ENCODE data around the gene CDO1. TPM values are rescaled to one million over a fixed set of nuclear protein-coding genes. Genes with fewer than 3 reads are reported as not detected.

Gene CDO1
- total RNA-seq, result 10 to 100 TPM; 12.9 to 41.4 TPM
- long read RNA-seq, partial matches to known transcripts, result 0 of 1 reads
- long read RNA-seq, other reads (novel, unspliced or antisense), result 1 of 1 reads

DNA sequence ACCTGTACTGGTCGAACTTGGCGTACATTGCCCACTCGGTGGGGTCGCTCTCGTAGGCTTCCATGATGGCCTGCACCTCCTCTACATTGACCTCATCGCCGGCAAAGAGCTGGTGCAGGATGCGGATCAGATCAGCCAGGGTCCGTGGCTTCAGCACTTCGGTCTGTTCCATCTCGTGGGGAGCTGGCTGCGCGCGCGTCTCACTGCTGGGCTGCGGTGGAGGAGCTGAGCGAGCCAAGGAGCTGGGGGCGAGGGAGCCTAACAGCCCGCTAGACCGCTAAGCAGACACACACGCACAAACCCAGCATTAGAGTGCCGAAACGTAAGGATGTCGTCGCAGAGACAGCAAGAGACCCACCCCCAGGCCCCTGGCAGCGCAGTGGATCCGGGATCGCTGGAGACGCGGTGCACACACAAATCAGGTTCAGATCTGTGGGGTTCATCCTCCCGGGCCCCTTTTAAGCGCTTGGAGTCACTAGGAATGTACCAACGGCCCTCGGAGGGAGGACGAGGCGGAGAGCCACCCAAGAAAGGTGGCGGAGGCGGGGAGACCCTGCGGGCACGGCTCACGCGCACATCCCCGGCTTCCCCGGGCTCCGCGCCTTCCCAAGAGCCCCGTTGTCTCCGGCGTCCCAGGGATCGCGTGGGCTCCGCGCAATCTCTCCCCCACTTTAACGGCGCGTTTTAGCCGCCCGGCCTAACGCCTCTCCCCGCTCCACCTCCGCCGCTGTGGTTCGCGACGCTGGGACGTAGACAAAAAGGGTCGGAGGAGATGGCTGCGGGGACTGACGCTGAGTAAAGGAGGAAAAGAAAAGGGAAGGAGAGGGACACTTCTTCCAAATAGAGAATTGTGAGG lies at the start of gene CDO1:
Gene CDO1, minus strand, starts transcription at position 434 of the 856 bp plus-strand sequence. Its CDS starts 262 bp downstream, at position 172.
- ATAC-seq, result peak; percentile 86 to 88
- intact Hi-C loops (cut with DNase I), result loop anchor here in 1 of 2 donors (10.0 kb wide), 1 partner anchor 152 kb away; no protein-coding TSS in a partner anchor

DNA sequence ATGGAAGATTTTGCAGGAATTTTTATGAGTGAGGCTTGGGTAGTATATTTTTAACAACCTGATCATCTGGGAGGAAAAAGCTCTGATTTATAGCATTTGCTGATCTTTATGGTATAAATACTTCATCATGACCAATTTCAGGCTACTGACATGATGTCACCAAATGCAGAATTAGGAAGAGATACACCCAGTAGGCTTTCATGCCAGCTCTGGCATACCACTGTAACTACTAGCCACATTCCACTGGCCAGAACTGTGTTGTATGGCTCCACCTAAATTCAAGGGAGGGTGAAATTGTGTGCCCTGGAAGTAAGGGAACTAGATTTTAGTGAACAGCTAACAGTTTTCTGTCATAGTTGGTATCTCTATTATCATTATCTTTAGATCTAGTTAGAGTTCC lies 42.9 kb upstream of the CDO1 start:
- ATAC-seq (no peak), DNase-seq (no peak)
- intact Hi-C loops (cut with DNase I), result no loop called here

More for the DNA sequence above, at the start of gene CDO1:
- peak; percentile 68 for DNase-seq

DNA sequence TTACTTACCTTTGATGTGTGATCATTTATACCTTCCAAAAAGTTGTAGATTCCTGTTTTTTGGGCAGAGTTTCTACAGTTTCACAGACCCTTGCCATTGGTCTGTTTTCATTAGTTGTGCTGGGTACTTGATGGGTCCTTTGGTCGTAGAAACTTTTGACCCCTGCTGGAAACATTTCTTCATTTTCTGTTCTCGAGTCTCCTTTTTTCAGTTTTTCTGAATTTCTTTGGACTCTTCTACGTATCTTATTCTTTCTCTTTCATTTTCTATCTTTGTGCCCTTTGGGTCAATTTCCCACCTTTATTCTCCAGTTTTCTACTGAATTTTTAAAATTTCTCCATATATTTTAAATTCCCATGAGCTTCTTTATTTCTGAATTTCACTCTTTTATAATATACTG lies 41.9 kb upstream of the CDO1 start:
- ATAC-seq (no peak), DNase-seq (no peak)
- intact Hi-C loops (cut with DNase I), result no loop called here

DNA sequence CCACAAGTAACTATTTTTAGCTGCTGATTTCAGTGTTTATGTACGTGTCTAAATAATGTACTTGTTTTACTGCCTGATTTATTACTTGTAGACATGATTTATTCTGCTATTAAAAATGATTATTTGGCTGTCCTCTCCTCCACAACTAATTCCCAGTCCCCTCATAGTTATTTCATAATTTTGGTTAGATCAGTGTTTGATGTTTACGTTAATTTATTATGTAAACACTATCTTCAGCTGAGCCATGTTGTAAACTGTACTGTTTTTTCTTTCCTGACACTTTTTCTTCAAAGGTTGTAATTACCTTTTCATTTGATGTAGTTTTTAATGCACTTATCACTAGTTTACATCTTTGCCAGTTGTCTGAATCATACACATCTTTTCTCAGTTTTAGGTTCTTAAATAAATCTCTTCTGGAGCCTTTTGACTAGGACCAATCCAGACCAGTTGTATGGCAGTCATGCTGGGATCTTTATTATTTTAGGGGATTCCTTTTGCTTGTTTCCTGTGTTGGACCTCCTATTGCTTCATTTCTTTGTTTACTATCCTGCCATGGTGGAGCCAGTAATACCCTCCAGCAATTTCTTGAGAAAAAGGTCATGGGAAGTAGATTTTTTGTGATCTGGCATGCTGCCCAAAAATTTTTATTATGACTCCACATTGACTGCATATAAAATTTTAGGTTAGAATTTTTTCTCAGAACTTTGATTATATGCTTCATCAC lies 41.3 kb upstream of the CDO1 start:
- intact Hi-C loops (cut with DNase I), result no loop called here
- no peak for ATAC-seq
- DNase-seq, result no peak

DNA sequence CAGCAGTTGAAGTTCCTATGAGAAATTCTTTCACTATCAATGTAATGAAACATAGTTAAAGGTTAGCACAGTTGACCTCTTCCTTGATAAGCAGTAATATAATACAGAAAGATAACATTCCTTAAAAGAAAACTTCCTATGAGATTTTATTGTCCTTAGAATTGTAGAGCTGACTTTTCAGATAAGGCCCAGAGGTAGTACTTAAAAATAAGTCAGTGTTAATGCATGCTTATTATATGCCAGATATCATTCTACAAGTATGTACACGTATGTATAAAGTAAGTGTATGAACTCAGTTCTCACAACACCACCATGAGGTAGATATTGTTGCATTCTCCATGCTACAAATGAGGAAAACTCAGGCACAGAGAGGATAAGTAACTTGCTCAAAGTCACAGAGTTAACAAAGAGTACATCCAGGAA lies 40.6 kb upstream of the CDO1 start:
- DNase-seq, result no peak
- intact Hi-C loops (cut with DNase I), result no loop called here
- ATAC-seq, result no peak

DNA sequence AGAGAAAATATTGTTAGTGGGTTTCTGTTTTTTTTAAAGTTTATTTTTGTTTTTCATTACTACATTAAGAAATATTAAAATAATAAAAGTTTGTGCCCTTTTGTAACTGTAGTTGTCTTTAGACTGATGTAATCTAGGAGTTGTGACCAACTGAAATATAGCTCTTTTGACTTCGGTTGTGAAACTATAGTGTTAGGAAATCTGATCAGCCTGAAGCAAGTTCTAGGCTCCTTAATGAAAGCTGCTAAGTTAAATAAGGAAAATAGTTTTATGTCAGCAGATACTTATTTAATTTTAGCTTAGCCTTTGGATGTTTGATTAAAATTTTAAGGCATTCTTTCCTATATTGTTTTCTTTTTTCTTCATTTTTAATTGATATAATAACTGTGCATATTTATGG lies 39.5 kb upstream of the CDO1 start:
- intact Hi-C loops (cut with DNase I), result no loop called here
- ATAC-seq (no peak), DNase-seq (no peak)

DNA sequence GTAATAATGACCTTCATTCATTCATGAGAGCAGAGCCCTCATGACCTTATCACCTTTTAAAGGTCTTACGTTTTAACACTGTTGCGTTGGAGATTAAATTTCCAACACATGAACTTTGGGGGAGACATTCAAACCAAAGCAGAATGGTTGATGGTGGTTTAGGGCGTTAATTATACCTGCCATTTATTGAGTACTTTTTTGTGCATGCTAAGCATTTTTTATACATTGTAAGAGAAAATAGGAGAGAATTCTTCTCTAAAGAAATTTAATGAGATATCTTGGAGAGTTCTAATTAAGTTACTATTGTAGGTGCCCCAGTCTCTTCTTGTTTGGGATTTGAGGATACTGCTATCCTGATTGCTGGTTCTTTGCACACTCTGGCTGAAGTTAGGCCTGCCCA lies 37.7 kb upstream of the CDO1 start:
- no peak for ATAC-seq
- intact Hi-C loops (cut with DNase I), result no loop called here

DNA sequence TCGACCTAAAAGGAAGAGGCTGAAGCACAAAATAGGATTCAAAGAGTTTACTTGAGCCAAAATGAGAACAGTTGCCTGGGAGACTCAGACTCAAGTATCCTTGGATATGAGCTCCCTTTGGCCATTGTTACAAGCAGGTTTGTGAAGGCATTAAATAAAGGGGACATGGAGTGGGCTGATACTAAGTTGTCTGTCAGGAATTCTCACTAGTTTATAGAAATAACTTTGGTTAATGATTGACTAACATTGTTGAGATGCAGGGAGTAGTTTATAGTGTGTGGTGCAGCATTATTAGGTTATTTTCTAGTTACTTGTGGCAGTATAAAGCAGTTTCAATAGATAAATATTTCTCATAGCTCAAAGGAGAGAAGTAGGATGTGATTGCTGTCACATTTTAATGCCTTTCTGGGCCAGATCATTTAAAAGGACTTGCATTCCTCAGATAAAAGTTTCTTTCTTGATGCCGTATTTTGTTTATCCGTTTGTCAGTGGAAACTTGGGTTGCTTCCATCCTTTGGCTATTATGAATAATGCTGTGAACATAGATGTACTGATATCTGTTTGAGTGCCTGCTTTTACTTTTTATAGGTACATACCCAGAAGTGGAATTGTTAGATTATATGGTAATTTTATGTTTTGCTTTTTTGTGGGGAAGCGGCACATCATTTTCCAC lies 34.4 kb upstream of the CDO1 start:
- ATAC-seq, result peak in 1 of 2 donors; percentile 32
- no peak for DNase-seq
- intact Hi-C loops (cut with DNase I), result no loop called here

More for the DNA sequence above, 37.7 kb upstream of the CDO1 start:
- DNase-seq, result no peak

DNA sequence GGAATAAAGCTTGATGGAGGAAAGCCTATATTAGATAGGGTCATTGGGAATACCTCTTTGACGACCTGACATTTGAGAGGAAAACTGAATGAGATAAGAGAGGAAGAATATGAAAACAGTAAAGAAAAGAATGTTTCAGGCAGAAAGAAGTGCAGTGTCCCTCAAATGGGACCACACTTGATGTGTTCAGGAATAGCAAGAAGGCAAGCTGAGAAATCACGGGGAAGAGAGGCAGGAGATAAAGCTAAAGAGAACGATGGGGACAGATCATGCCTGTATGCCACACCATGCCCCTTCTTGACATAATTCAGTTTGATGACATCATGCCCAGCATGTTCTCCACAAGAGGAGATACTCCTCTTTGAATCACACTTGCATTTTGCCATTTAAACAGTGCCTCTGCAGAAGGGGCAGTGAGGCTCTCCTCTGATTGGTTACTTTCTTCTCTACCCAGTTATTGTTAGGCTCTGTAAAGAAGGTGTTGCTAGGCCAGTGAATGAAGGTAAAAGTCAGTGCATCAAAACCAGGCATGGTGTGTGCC lies 32.9 kb upstream of the CDO1 start:
- DNase-seq (no peak), ATAC-seq (no peak)
- intact Hi-C loops (cut with DNase I), result no loop called here

DNA sequence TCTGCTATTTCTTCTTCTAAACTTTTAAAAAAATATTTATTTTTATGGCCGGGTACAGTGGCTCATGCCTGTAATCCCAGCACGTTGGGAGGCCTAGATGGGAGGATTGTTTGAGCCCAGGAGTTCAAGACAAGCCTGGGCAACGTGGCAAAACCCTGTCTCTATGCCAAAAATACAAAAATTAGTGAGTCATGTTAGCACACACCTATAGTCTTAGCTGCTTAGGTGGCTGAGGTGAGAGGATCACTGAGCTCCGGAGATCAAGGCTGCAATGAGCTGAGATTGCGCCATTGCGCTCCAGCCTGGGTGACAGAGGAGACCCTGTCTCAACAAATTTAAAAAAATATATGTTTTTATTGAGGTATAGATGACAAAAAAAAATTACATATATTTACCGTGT lies 30.8 kb upstream of the CDO1 start:
- ATAC-seq (no peak), DNase-seq (no peak)
- intact Hi-C loops (cut with DNase I), result no loop called here

DNA sequence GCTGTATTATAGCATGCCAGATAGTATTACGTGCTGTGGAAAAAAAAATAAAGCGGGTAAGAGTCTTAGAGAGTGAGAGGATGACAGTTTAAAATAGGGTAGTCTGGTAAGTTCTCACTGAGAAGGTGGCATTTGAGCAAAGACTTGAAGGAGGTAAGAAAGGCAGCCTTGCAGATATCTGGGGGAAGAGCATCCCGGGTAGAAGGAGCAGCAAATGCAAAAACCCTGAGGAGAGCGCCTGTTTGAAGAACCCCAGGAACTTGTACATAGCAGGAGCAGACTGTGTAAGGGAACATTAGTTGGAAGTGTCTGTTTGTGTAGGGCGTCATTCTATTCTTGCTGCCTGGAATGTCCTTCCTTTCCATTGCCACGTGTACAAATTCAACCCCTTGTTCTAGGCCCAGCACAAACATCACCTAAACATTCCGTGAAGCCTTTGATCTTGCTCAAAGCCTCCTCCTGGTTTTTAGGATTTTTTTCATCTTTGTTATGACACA lies 27.9 kb upstream of the CDO1 start:
- no peak for ATAC-seq
- intact Hi-C loops (cut with DNase I), result no loop called here
- DNase-seq, result no peak

DNA sequence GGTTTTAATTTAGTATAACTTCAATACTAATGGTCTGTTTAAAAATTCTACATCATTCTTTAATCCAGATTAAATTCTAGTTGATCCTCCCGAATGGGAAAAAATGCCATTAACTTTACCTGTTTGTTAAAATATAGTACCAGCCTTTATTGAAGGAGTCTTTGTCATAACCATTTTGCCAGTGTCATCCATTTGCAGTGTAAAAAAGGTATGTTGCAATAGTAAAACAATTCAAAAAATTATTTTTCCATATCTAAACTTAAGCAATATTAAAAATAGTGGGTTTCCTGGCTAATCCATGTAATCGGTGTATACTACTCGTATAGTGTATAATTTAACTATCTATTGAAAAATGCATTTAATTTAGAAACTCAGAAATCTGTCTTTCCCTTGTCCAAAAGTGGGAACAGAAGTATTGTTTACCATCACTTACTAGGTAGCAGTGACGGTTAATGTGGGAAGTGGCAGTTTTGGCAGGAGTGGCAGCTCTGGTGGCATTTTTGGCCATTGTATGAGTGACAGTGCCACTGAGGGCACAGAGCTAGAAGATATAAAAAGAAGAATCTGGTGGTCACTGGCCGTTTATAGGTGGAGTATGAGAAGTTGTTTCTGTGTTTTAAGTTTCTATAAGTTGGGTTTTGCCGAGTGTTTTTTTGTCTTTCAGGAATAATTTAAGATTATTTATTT lies 27.1 kb upstream of the CDO1 start:
- no peak for DNase-seq
- intact Hi-C loops (cut with DNase I), result no loop called here
- ATAC-seq, result no peak

DNA sequence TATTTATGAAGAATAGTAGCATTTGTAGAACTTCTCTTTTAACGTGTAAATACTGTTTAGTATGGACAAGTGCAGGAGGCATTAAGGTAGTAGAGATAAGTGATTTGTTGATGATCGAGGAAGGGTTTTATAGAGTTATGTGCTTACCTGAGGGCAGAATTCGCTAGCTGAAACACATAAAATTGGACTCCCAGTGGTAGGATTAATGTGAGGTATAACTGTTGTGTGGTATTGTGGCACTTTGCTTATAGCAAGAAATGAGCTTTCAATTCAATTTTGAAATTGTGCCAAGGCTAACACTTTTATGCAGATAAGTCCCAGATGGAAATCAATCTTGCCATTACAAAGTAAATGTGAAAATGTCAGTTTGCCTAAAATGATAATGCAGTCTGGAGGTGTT lies 26.5 kb upstream of the CDO1 start:
- intact Hi-C loops (cut with DNase I), result no loop called here

DNA sequence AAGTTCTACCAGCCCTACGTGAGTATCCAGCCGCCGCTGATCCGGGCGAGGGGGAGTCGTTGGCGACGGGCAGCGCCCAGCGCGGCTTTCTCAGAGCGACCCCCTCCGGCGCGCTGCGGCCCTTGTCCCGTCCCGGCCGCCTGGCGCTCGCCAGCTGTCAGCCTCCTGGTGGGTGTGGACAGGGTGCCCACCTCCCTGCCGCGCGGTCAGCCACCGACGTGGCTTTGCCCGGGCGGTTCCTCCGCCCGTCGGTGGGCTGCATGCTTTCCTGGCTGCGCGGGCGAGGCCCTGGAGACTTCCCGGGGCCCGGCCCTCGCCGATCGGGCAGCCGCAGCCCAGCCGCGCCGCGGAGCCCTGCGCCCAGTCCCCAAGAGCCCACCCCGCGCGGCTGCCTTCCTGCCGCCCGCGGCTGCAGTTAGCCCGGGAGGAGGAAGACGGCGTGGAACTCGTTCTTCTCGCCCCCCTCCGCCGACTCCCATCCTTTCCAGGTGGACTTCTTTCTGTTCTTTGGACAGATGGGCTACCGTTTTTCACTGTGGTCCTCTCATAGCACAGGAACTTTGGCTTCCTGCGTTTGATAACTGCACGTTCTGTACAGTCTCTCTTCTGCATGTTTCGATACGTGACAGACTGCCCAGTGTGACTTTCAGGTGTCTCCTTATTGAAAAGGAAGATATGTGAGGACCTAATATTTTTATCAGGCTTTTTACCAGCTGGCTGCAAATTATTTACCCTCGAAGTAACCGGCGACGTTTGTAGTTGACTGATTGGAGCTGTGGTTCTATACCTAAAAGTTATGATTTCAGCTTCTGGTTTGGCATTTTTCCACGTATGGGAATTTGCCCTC lies 25.9 kb upstream of the CDO1 start:
- intact Hi-C loops (cut with DNase I), result no loop called here
- ATAC-seq (peak; percentile 77 to 80), DNase-seq (no peak)

More for the DNA sequence above, 26.5 kb upstream of the CDO1 start:
- ATAC-seq, result no peak
- no peak for DNase-seq

DNA sequence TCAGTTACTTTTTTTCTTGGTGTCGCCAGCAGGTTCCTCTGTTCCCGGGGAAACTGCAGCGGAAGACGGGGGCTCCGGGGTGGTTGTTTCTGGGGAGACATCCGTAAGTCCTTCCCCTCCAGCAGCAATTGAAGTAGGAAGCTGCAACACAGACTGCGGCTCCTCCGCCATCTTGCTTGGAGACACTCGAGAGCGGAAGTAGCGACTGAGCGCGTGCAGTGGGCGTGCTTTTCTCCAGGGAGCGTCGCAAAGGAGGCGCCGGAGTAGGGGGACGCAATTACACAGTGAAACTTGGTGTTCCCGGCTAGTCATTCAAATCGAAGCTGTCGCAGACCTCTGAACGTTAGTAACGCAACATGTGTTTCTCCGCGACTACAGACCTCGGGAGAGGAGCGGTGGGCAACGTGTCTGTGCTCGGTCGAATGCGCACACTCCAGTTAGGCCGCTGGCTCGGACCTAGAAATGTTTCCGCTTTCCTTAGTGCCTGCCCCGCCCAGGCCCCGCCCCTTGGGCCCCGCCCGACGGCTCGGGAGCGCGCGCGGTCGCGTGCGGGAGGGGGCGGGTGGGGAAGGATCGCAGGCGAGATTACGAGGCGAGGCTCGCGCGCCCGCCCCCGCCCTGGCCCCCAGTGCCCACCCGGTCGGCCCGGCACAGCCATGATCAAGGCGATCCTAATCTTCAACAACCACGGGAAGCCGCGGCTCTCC lies 25.1 kb upstream of the CDO1 start, which contains the start of the genes AP3S1 and ATG12:
Gene AP3S1, plus strand, starts transcription at position 554 of the 707 bp plus-strand sequence. Its CDS starts 103 bp downstream, at position 657.
Gene ATG12, minus strand, starts transcription at position 184 of the 707 bp plus-strand sequence. Its CDS starts 13 bp downstream, at position 171.
- intact Hi-C loops (cut with DNase I), result no loop called here
- ATAC-seq (peak; percentile 95 to 98), DNase-seq (peak; percentile 93)

DNA sequence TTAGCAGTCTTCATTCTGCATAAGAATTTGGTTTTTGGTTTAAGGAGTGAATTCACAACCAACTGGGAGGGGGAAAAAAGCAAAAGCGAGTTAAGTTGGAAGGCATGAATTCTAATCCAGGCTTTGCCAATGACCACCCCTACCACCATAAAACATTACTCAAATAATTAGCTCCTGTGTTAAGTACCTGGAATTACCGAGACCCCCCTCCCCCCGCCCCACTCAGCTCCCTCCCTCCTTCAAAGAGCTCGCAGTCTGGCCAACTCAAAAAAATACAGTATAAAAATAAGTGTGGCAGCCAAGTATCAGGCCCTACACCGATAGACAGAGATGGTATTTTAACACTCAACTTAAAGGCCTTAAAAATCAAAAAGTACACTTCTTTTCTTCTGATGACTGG lies 24.4 kb upstream of the CDO1 start:
- DNase-seq, result no peak
- intact Hi-C loops (cut with DNase I), result no loop called here

More for the DNA sequence above, 24.4 kb upstream of the CDO1 start:
- no peak for ATAC-seq
